ENCODE measurements around the gene MAFG.
"Not testable (repeated sequence)": the region's sequence is repeated elsewhere in the genome, so short reads cannot be mapped to it uniquely, and the experiment has no call there.

MAFG gene

GRCh38 chr17:81958633-81959342 is 31.3 kb upstream of the MAFG start:
- no peak for DNase-seq (ENCODE audit: low read depth)

GRCh38 chr17:81957691-81958432 is 30.3 kb upstream of the MAFG start:
- no peak for DNase-seq (ENCODE audit: low read depth)

GRCh38 chr17:81956607-81957589 is 29.4 kb upstream of the MAFG start:
- no peak for DNase-seq (ENCODE audit: low read depth)

GRCh38 chr17:81955756-81956544 is 28.4 kb upstream of the MAFG start:
- no peak for DNase-seq (ENCODE audit: low read depth)

- DNase-seq (ENCODE audit: low read depth), result no peak
Observed at GRCh38 chr17:81955058-81955681, 27.6 kb upstream of the MAFG start.

GRCh38 chr17:81954131-81955057 is 26.9 kb upstream of the MAFG start:
- DNase-seq (ENCODE audit: low read depth), result no peak

GRCh38 chr17:81953443-81953842 is 25.9 kb upstream of the MAFG start:
- DNase-seq (ENCODE audit: low read depth), result not testable (repeated sequence)

- no peak for DNase-seq (ENCODE audit: low read depth)
Observed at GRCh38 chr17:81952792-81953228, 25.3 kb upstream of the MAFG start.

- no peak for DNase-seq (ENCODE audit: low read depth)
Observed at GRCh38 chr17:81951785-81952684, 24.5 kb upstream of the MAFG start.

GRCh38 chr17:81950501-81950900 is 23.0 kb upstream of the MAFG start:
- DNase-seq (ENCODE audit: low read depth), result no peak

- DNase-seq (ENCODE audit: low read depth), result no peak
Observed at GRCh38 chr17:81948635-81949378, 21.3 kb upstream of the MAFG start.

GRCh38 chr17:81947189-81947588 is 19.7 kb upstream of the MAFG start, which contains the start of gene MYADML2:
MYADML2 (minus strand) TSS chr17:81947233; CDS start chr17:81941741, 5,492 bp downstream.
- DNase-seq (ENCODE audit: low read depth), result no peak

GRCh38 chr17:81944858-81945257 is 17.3 kb upstream of the MAFG start:
- DNase-seq (ENCODE audit: low read depth), result no peak

GRCh38 chr17:81942167-81942553 is 14.6 kb upstream of the MAFG start:
- no peak for DNase-seq (ENCODE audit: low read depth)

- no peak for DNase-seq (ENCODE audit: low read depth)
Observed at GRCh38 chr17:81941484-81942166, 14.1 kb upstream of the MAFG start.

GRCh38 chr17:81940538-81941483 is 13.3 kb upstream of the MAFG start:
- no peak for DNase-seq (ENCODE audit: low read depth)

All from activated T-cell treated with anti-CD3 and anti-CD28 coated beads for 1 hour (primary cell).